Measurements from ENCODE around the gene ADM2. TPM values are rescaled to one million over a fixed set of nuclear protein-coding genes. Genes with fewer than 3 reads are reported as not detected.
A peak's percentile ranks its signal among the peaks of the same experiment; 100 is the strongest.

Gene ADM2
- total RNA-seq, 4 donors from 2014 or later: under 0.01 to 1.9 (median 0.89) TPM

DNA sequence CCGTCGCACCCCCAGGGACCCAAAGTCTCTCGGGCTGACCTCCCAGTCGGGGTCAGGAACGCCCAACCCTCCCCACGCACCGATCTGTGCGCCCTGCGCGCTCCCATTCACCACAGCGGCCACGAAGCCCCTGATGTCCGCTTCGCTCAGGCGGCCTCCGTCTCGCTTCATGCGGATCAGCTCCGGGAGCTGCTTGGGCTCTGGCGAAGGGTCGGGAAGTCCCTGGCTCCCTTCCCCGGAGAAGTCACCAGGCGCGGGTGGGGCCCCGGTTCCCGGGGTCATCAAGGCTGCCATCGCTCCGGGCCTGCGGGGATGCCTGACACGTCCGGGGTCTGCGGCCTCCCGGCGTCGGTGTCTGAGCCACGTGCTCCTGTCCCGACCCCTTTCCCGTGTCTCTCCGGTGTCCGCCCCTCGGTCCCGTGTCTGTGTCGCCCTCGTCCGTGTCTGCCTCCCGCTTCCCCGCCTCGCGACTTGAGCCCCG lies 48.1 kb downstream of the ADM2 start:
- WGBS, 2 donors: 16% methylated on average over 5 of the region's 50 CpGs; no CpG with 5 or more reads in 1 of the 2 donors
- TF ChIP-seq, protein P1, sequence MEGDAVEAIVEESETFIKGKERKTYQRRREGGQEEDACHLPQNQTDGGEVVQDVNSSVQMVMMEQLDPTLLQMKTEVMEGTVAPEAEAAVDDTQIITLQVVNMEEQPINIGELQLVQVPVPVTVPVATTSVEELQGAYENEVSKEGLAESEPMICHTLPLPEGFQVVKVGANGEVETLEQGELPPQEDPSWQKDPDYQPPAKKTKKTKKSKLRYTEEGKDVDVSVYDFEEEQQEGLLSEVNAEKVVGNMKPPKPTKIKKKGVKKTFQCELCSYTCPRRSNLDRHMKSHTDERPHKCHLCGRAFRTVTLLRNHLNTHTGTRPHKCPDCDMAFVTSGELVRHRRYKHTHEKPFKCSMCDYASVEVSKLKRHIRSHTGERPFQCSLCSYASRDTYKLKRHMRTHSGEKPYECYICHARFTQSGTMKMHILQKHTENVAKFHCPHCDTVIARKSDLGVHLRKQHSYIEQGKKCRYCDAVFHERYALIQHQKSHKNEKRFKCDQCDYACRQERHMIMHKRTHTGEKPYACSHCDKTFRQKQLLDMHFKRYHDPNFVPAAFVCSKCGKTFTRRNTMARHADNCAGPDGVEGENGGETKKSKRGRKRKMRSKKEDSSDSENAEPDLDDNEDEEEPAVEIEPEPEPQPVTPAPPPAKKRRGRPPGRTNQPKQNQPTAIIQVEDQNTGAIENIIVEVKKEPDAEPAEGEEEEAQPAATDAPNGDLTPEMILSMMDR (IDR thresholded peaks at IDR 0.05): no peak
- TF ChIP-seq POLR2A (IDR thresholded peaks at IDR 0.05): no peak
- Histone ChIP-seq H3K27me3 (peaks cover 0 to 35% (median 0%) of the 10 kb centered on the region in 4 donors), H3K36me3 (no peaks in the 10 kb centered on the region), H3K4me1 (peaks cover 36 to 96% (median 49%) of the 10 kb centered on the region in 3 donors), H3K9me3 (no peaks in the 10 kb centered on the region), H3K27ac (peak overlapping the region; percentile 96 to 100 (median 98)), H3K4me3 (peak overlapping the region; percentile 54 to 87 (median 64))
- DNase-seq: no peak
- intact Hi-C loops (cut with DNase I): loop anchor here (10.0 kb wide), 1 partner anchor 85 kb away; no protein-coding TSS in a partner anchor

DNA sequence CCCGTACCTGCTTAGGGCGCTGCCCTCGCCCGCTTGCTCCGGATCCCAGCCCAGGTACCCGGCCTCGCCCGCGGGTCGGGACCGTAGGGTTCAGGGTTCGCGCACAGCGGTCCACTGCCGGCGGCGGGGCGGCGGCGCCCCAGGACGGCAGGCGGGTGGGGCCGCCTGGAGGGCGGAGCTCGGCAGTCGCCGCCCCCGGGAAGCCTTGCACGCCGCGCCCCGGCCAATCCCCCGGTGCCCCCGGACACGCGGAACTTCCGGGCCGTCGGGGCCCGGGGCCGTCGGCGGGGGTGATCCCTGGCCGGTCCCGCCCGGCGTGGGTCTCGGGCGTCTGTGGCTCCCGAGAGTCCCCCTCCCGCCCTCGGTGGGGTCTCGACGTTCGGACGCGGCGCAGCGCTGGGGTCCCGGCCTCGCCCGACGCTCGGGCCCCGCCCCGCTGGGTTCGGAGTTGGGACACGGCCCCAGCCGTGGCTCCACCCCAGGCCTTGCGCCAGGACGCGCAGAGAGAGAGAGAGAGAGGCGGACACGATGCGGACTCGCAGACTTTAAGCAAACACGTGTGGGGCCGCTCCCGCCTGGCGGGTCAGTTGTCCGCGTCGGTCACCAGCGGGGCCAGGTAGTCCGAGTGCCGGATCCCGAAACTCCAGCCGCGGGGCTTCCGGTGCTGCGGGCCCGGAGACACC lies 48.7 kb downstream of the ADM2 start, which contains the start of gene TYMP:
TYMP (minus strand) TSS at position 116 of the 683 bp plus-strand sequence. CDS start 303 bp downstream, outside the sequence.
- H3K36me3 ChIP-seq: no peaks in the 10 kb centered on the region
- no peaks in the 10 kb centered on the region for H3K9me3 ChIP-seq
- intact Hi-C loops (cut with DNase I): loop anchor here (10.0 kb wide), 1 partner anchor 85 kb away; no protein-coding TSS in a partner anchor
- H3K4me1 ChIP-seq: peaks cover 31 to 93% (median 44%) of the 10 kb centered on the region in 3 donors
- TF ChIP-seq, protein P1 (IDR thresholded peaks at IDR 0.05): peak in 2 of 6 experiments; percentile 2 to 15
- TF ChIP-seq POLR2A (IDR thresholded peaks at IDR 0.05): peak in 3 of 4 donors; percentile 7 to 93 (median 47)
- DNase-seq: no peak
- H3K27ac ChIP-seq: peak within 1 kb of the TSS; percentile 96 to 100 (median 98)
- WGBS, 2 donors: 10% methylated on average over 4 of the region's 92 CpGs; no CpG with 5 or more reads in 1 of the 2 donors
- H3K27me3 ChIP-seq: peaks cover 0 to 41% (median 0%) of the 10 kb centered on the region in 4 donors
- peak within 1 kb of the TSS; percentile 54 to 87 (median 64) for H3K4me3 ChIP-seq

DNA sequence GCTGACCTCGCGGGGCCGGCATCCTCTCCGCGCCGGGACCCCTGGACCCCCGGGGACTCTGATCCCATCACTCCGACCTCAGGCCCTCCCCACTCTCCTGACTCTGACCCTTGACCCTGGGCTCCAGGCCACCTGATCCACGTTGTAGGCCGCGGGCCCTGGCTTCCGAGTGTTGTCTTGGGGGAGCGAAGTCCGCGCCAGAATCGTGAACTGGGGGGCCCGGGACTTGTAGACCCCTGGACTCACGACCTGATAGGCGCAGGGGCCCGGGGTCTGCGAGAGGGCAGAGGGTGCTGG lies 49.2 kb downstream of the ADM2 start:
- Histone ChIP-seq H3K4me1 (peaks cover 31 to 91% (median 42%) of the 10 kb centered on the region in 3 donors), H3K4me3 (peak overlapping the region; percentile 54 to 87 (median 64)), H3K9me3 (no peaks in the 10 kb centered on the region), H3K27ac (peak overlapping the region; percentile 96 to 100 (median 98)), H3K27me3 (peaks cover 0 to 43% (median 0%) of the 10 kb centered on the region in 4 donors), H3K36me3 (no peaks in the 10 kb centered on the region)
- TF ChIP-seq, protein P1 (IDR thresholded peaks at IDR 0.05): no peak
- TF ChIP-seq POLR2A (IDR thresholded peaks at IDR 0.05): no peak
- no CpG with 5 or more reads among the region's 21 CpGs for WGBS, 2 donors
- intact Hi-C loops (cut with DNase I): no loop called here
- no peak for DNase-seq

DNA sequence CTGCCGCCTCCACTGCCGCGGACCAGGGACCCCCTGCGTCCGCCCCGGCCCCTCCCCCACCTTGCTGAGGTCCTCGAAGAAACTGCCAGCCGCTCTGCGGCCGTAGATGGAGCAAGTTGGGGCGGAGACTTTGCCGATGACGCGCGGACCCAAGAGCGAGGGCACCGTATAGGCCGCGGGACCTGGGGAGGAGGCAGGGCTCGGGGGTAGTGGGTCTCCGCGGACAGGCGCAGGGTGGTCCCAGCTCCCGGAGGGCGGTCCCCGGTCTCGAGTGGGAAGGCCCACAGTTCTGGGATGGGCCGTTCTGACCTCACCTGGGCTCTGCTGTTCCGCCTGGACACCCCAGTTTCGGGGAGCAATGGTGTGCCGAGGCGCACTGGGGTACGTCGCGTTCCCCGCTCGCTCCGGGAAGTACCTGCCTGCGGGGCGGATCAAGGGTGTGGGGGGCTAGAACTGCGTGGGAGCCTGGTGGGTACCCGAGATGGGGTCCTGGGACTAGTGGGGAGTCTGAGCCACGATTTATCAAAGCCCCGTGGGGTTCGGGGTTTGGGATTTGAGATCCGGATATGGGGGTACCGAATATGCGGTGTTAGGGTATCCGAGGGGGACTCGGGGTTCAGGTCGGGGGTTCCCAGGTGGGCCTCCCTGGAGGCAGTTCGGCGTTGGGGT lies 49.7 kb downstream of the ADM2 start:
- WGBS, 2 donors: 0% methylated on average over 3 of the region's 53 CpGs; no CpG with 5 or more reads in 1 of the 2 donors
- peaks cover 0 to 43% (median 0%) of the 10 kb centered on the region in 4 donors for H3K27me3 ChIP-seq
- intact Hi-C loops (cut with DNase I): no loop called here
- H3K4me1 ChIP-seq: peaks cover 31 to 92% (median 42%) of the 10 kb centered on the region in 3 donors
- peak; percentile 64 for DNase-seq
- peak overlapping the region; percentile 54 to 87 (median 64) for H3K4me3 ChIP-seq
- TF ChIP-seq, protein P1 (IDR thresholded peaks at IDR 0.05): no peak
- peak in 3 of 4 donors; percentile 51 to 94 (median 69) for TF ChIP-seq POLR2A (IDR thresholded peaks at IDR 0.05)
- no peaks in the 10 kb centered on the region for H3K36me3 ChIP-seq
- H3K27ac ChIP-seq: peak overlapping the region; percentile 96 to 100 (median 98)
- H3K9me3 ChIP-seq: no peaks in the 10 kb centered on the region
